HepG2 (cell line): Measurements from ENCODE around the gene RFTN1. TPM values are rescaled to one million over a fixed set of nuclear protein-coding genes. Genes with fewer than 3 reads are reported as not detected.

ENCODE experiments used
- ATAC-seq: fragments of 200-7000 bp; cut with Tn5 transposase; 3 replicates; pipeline ENCODE4 v1.9.1; 2020; ENCODE audit warnings: mild to moderate bottlenecking, moderate library complexity
- BruUV-seq: library from RNA; stranded (reverse); fragments of 400-500 nt; replicated peaks from 2 replicates; lab custom pipeline; 2021; lab: Mats Ljungman, UMichigan
- CTCF ChIA-PET: fragments of 300-600 bp; formaldehyde crosslinking; extraction: SDS; loops from one replicate; lab custom pipeline; 2021; ENCODE audit warnings: low total read pairs, inconsistent platforms, low intra/inter-chr PET ratio; lab: Yijun Ruan, JAX
- POLR2A ChIA-PET: fragments of 350-600 bp; sonication (Branson Sonifier 250); formaldehyde crosslinking; loops from one replicate; lab custom pipeline; 2020; ENCODE audit warnings: antibody characterized with exemption, inconsistent platforms; lab: Yijun Ruan, JAX
- DNase-seq: peaks from one replicate; pipeline ENCODE4 v3.0.0-alpha.2; 2015; ENCODE audit warnings: low spot score
- FAIRE-seq: peaks from 3 replicates; lab custom pipeline; 2011; peaks lifted over from hg19 to GRCh38; lab: Jason Lieb, UNC
- H2AFZ ChIP-seq: one replicate; pipeline ENCODE4 v1.6.1; 2011; ENCODE audit warnings: low read length, inconsistent platforms
- H3K27ac ChIP-seq: fragments of 300-600 bp; 3 replicates; pipeline ENCODE4 v1.8.0; 2011; ENCODE audit warnings: mixed run types, mild to moderate bottlenecking, mixed read lengths, low read length, inconsistent platforms; ENCODE audit not compliant: insufficient read depth; ENCODE audit errors: extremely low read length
- H3K27me3 ChIP-seq, 2 experiments: fragments of 200-600 bp in 1 of 2; 2 replicates in 1 of 2; 3 replicates in 1 of 2; pipeline versions ENCODE4 v1.6.0 to v1.8.0; 2011; ENCODE audit warnings: low read length in 2 of 2, mild to moderate bottlenecking in 2 of 2, moderate library complexity in 2 of 2, inconsistent platforms in 1 of 2; ENCODE audit not compliant: insufficient read depth in 2 of 2, control insufficient read depth in 1 of 2
- H3K36me3 ChIP-seq, 2 experiments: fragments of 200-600 bp in 1 of 2; replicated peaks in 1 of 2; 2 replicates in 1 of 2; 3 replicates in 1 of 2; pipeline versions ENCODE4 v1.5.1 to v1.8.0; 2011; ENCODE audit warnings: low read length in 2 of 2, inconsistent platforms in 1 of 2; ENCODE audit not compliant: insufficient read depth in 2 of 2, control insufficient read depth in 1 of 2
- H3K4me1 ChIP-seq: 2 replicates; pipeline ENCODE4 v1.5.1; 2012; ENCODE audit warnings: low read length, inconsistent platforms; ENCODE audit not compliant: insufficient read depth
- H3K4me2 ChIP-seq: 2 replicates; pipeline ENCODE4 v1.6.0; 2011; ENCODE audit warnings: low read depth, low read length, inconsistent platforms
- H3K4me3 ChIP-seq, 3 experiments: fragments of 200-600 bp in 1 of 3; sonication (generic), shearing (Covaris generic) in 1 of 3; replicated peaks in 1 of 3; 2 replicates each; pipeline ENCODE4 v1.5.1; 2011 to 2016; ENCODE audit warnings: low read length in 3 of 3, inconsistent platforms in 2 of 3, low read depth in 2 of 3, mild to moderate bottlenecking in 2 of 3, control low read depth in 1 of 3, mixed read lengths in 1 of 3; ENCODE audit not compliant: insufficient read depth in 1 of 3
- H3K79me2 ChIP-seq: one replicate; pipeline ENCODE4 v1.6.1; 2011; ENCODE audit warnings: low read length, inconsistent platforms; ENCODE audit not compliant: insufficient read depth
- H3K9ac ChIP-seq: 2 replicates; pipeline ENCODE4 v1.6.0; 2011; ENCODE audit warnings: mild to moderate bottlenecking, low read depth, low read length, inconsistent platforms; ENCODE audit not compliant: insufficient read depth
- H3K9me3 ChIP-seq: 2 replicates; pipeline ENCODE4 v1.5.1; 2012; ENCODE audit warnings: mild to moderate bottlenecking, low read length
- H4K20me1 ChIP-seq: 2 replicates; pipeline ENCODE4 v1.6.0; 2011; ENCODE audit warnings: inconsistent platforms, mild to moderate bottlenecking, low read length, moderate library complexity; ENCODE audit not compliant: insufficient read depth
- BRCA1 ChIP-seq: sonication (generic); formaldehyde crosslinking; IDR thresholded peaks from 2 replicates; pipeline ENCODE4 v1.4.0; 2020; ENCODE audit warnings: missing genetic modification reagents
- HNRNPK ChIP-seq: fragments of 200-400 bp; formaldehyde crosslinking; IDR thresholded peaks from 2 replicates; pipeline ENCODE4 v1.6.1; 2018; ENCODE audit warnings: low read length, low read depth, moderate library complexity, mild to moderate bottlenecking; ENCODE audit not compliant: poor library complexity, severe bottlenecking
- ZFYVE20 ChIP-seq: sonication (generic); formaldehyde crosslinking; IDR thresholded peaks from 2 replicates; pipeline ENCODE4 v1.8.0; 2023; ENCODE audit warnings: low read depth, mild to moderate bottlenecking, moderate library complexity, missing genetic modification reagents, borderline replicate concordance
- ZNF331 ChIP-seq: sonication (generic); formaldehyde crosslinking; IDR thresholded peaks from 2 replicates; pipeline ENCODE4 v1.4.0; 2020; ENCODE audit warnings: missing genetic modification reagents
- ZNF788 ChIP-seq: sonication (generic); formaldehyde crosslinking; IDR thresholded peaks from 2 replicates; pipeline ENCODE4 v1.5.0; 2020; ENCODE audit warnings: mild to moderate bottlenecking, missing genetic modification reagents, borderline replicate concordance
- WGBS: methylation state at CpG from one replicate; pipeline ENCODE4 v1.1.6; 2017; ENCODE audit warnings: low lambda C conversion rate; 5-methylcytosine and 5-hydroxymethylcytosine counted together
- in situ Hi-C: cut with HindIII; loops from 2 replicates; pipeline ENCODE4 v1.10.0; 2017; ENCODE audit warnings: low pct_unique_long_range_greater_than_20kb; ENCODE audit not compliant: extremely low pct_ligation_motif_present
- intact Hi-C: fragments of 100-400 bp; cut with micrococcal nuclease; formaldehyde crosslinking; loops from one replicate; pipeline ENCODE4 v1.10.0; 2022; ENCODE audit not compliant: unreplicated experiment
- polyA plus RNA-seq, 8 experiments: library from polyadenylated mRNA; depleted of rRNA in 3 of 8; stranded (reverse) in 7 of 8; unstranded in 1 of 8; fragments of >200 nt; fragmentation: Illumina TruSeq in 4 of 8; extraction: Trizol in 4 of 8; gene quantifications; 2 replicates each; pipeline versions ENCODE4 v1.2.1 to v1.2.3, GENCODE V29; 2011 to 2016; ENCODE audit warnings: low read depth in 4 of 8, missing spikeins in 1 of 8, mixed read lengths in 1 of 8; ENCODE audit not compliant: insufficient read depth in 1 of 8
- total RNA-seq, 5 experiments: library from RNA; depleted of rRNA; stranded (reverse); fragments of >200 nt; fragmentation: Illumina TruSeq; extraction: Trizol; gene quantifications; 2 replicates each; pipeline ENCODE4 v1.2.3, GENCODE V29; 2016; ENCODE audit warnings: low read depth in 1 of 5

RFTN1 gene
- total and polyA plus RNA-seq, 2 of the 13 experiments (the other 11 are each of a cell fraction or from before 2014, with no cell fraction given): not detected

- DNase-seq (no peak), ATAC-seq (no peak)
These were observed 40.6 kb upstream of the RFTN1 start for GRCh38 chr3:16554126-16554525.

GRCh38 chr3:16552757-16553156, 39.3 kb upstream of the RFTN1 start:
- CTCF ChIA-PET: no interaction called here
- in situ Hi-C loops (loop anchor here (5.0 kb wide), 1 partner anchor 260 kb away; no protein-coding TSS in a partner anchor), intact Hi-C loops (no loop called here)

More at GRCh38 chr3:16554126-16554525, 40.6 kb upstream of the RFTN1 start:
- Histone ChIP-seq H4K20me1 (no peaks in the 10 kb centered on the region), H3K4me3 (no peak overlapping the region), H3K4me2 (no peak overlapping the region), H3K9me3 (no peaks in the 10 kb centered on the region), H3K27ac (no peak overlapping the region), H3K9ac (no peak overlapping the region), H2AFZ (no peak overlapping the region), H3K36me3 (no peaks in the 10 kb centered on the region), H3K27me3 (peaks cover 0 to 17% of the 10 kb centered on the region in 2 experiments; a peak in 1 of 5 replicates), H3K4me1 (no peaks in the 10 kb centered on the region), H3K79me2 (no peaks in the 10 kb centered on the region)
- CTCF ChIA-PET: no interaction called here
- intact Hi-C loops: no loop called here
- FAIRE-seq: no peak
- POLR2A ChIA-PET: no interaction called here
- in situ Hi-C loops: loop anchor here (5.0 kb wide), 1 partner anchor 262 kb away; no protein-coding TSS in a partner anchor
- no TSS peak for BruUV-seq
- WGBS: 0% methylated on average over 4 of the region's 4 CpGs
- TF ChIP-seq BRCA1 (CRISPR knock-in tag) (no peak), ZNF331 (CRISPR knock-in tag) (peak; percentile 99)

More at GRCh38 chr3:16552757-16553156, 39.3 kb upstream of the RFTN1 start:
- Histone ChIP-seq H3K9me3 (no peaks in the 10 kb centered on the region), H4K20me1 (no peaks in the 10 kb centered on the region), H3K4me2 (no peak overlapping the region), H2AFZ (no peak overlapping the region), H3K9ac (no peak overlapping the region), H3K4me1 (no peaks in the 10 kb centered on the region), H3K36me3 (no peaks in the 10 kb centered on the region), H3K4me3 (no peak overlapping the region), H3K27ac (no peak overlapping the region), H3K27me3 (peaks cover 0 to 17% of the 10 kb centered on the region in 2 experiments; a peak in 1 of 5 replicates), H3K79me2 (no peaks in the 10 kb centered on the region)
- POLR2A ChIA-PET: no interaction called here
- DNase-seq (no peak), ATAC-seq (no peak), FAIRE-seq (no peak)
- TF ChIP-seq ZFYVE20 (no peak), HNRNPK (peak; percentile 60), ZNF788 (CRISPR knock-in tag) (no peak)
- no TSS peak for BruUV-seq
- WGBS: 21% methylated on average over 3 of the region's 3 CpGs
